Breast epithelium (tissue), 4 donors: ENCODE measurements around the gene MAST4. TPM values are rescaled to one million over a fixed set of nuclear protein-coding genes. Genes with fewer than 3 reads are reported as not detected.
A peak's percentile ranks its signal among the peaks of the same experiment; 100 is the strongest.

ENCODE experiments used
- DNase-seq, 2 donors: peaks; one replicate each; pipeline ENCODE4 v3.0.0-alpha.2; 2019; ENCODE audit warnings: low spot score in 2 of 2
- H3K27ac ChIP-seq, 2 donors: fragments of 200-600 bp; sonication (generic) in 1 of 2; one replicate each; pipeline ENCODE4 v1.5.1; 2016 to 2019; ENCODE audit warnings: mild to moderate bottlenecking in 1 of 2
- H3K27me3 ChIP-seq, 2 donors: fragments of 200-600 bp; sonication (generic) in 1 of 2; one replicate each; pipeline versions ENCODE4 v1.5.1 to v1.6.0; 2017 to 2019; ENCODE audit warnings: control low read depth in 1 of 2, mild to moderate bottlenecking in 1 of 2
- H3K36me3 ChIP-seq: fragments of 200-600 bp; one replicate; pipeline ENCODE4 v1.5.1; 2019
- H3K4me1 ChIP-seq, 2 donors: fragments of 200-600 bp; sonication (generic); one replicate each; pipeline ENCODE4 v1.5.1; 2016 to 2019; ENCODE audit warnings: control low read depth in 1 of 2
- H3K4me3 ChIP-seq, 3 donors: fragments of 200-600 bp; sonication (generic); 1 replicate in 2 of 3; 2 replicates in 1 of 3; pipeline ENCODE4 v1.5.1; 2016 to 2019; ENCODE audit warnings: mild to moderate bottlenecking in 3 of 3, moderate library complexity in 2 of 3
- H3K9me3 ChIP-seq, 2 donors: fragments of 200-600 bp; sonication (generic) in 1 of 2; one replicate each; pipeline ENCODE4 v1.5.1; 2016 to 2019; ENCODE audit warnings: control low read depth in 1 of 2
- CTCF ChIP-seq, 3 donors: fragments of 450-650 bp; IDR thresholded peaks; one replicate each; pipeline ENCODE4 v1.5.1; 2016 to 2017; ENCODE audit warnings: antibody characterized with exemption in 3 of 3, mild to moderate bottlenecking in 3 of 3, moderate library complexity in 3 of 3
- POLR2A ChIP-seq: fragments of 450-650 bp; IDR thresholded peaks from one replicate; pipeline ENCODE4 v1.6.1; 2016; ENCODE audit warnings: antibody characterized with exemption, mild to moderate bottlenecking, moderate library complexity
- POLR2AphosphoS5 ChIP-seq, 3 donors: sonication (generic); formaldehyde crosslinking; IDR thresholded peaks; one replicate each; pipeline ENCODE4 v1.6.1; 2017; ENCODE audit warnings: antibody characterized with exemption in 3 of 3
- intact Hi-C: fragments of 100-400 bp; cut with DNase I; formaldehyde crosslinking; loops from one replicate; pipeline ENCODE4 v1.15.1; 2023; ENCODE audit warnings: low total_unique reads
- total RNA-seq, 3 donors: library from RNA; depleted of rRNA; stranded (reverse); fragments of >200 nt; gene quantifications; one replicate each; pipeline ENCODE4 v1.1.0, GENCODE V29; 2016

Gene MAST4
- total RNA-seq, 3 donors from 2014 or later, result 28.0 to 61.5 (median 50.1) TPM

DNA sequence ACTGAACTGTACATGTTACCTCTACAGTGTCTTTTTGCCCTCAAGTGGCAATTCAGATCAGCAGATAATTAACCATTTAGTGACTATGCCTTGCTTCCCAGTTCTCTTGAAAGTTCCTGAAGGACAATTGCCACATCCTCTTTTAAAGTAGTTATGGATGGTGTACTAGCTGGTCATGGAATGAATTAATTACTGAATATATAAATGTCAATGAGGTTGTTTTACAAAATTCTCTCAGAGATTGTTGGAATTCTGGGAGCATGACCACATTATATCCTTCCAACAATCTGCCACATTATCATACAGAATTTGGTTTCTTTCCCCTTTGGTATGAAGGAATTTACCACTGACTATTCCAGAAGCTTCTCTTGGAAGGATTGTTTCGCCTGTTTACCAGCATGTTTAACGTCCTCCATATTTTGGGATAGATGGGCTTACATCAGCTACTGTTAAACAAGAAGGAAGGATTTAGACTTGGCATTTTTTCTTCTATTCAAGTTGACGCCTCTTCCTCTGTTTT is 424.0 kb downstream of the MAST4 start:
- intact Hi-C loops, result no loop called here
- no peak for DNase-seq
- Histone ChIP-seq H3K4me3 (no peak overlapping the region), H3K27ac (no peak overlapping the region), H3K36me3 (no peaks in the 10 kb centered on the region), H3K4me1 (no peaks in the 10 kb centered on the region), H3K27me3 (no peaks in the 10 kb centered on the region), H3K9me3 (no peaks in the 10 kb centered on the region)
- no peak for TF ChIP-seq CTCF (IDR thresholded peaks at IDR 0.05)
- no peak for TF ChIP-seq POLR2AphosphoS5 (IDR thresholded peaks at IDR 0.05)
- TF ChIP-seq POLR2A, result no peak

GRCh38 chr5:67021031-67021430 is 424.8 kb downstream of the MAST4 start:
- peak in 1 of 2 donors; percentile 55 for DNase-seq
- no peaks in the 10 kb centered on the region for H3K27me3 ChIP-seq
- TF ChIP-seq POLR2A, result no peak
- TF ChIP-seq POLR2AphosphoS5 (IDR thresholded peaks at IDR 0.05), result no peak
- TF ChIP-seq CTCF (IDR thresholded peaks at IDR 0.05), result no peak
- no peaks in the 10 kb centered on the region for H3K9me3 ChIP-seq
- no peak overlapping the region for H3K27ac ChIP-seq
- no peaks in the 10 kb centered on the region for H3K4me1 ChIP-seq
- H3K4me3 ChIP-seq, result no peak overlapping the region
- intact Hi-C loops, result no loop called here
- H3K36me3 ChIP-seq, result no peaks in the 10 kb centered on the region

DNA sequence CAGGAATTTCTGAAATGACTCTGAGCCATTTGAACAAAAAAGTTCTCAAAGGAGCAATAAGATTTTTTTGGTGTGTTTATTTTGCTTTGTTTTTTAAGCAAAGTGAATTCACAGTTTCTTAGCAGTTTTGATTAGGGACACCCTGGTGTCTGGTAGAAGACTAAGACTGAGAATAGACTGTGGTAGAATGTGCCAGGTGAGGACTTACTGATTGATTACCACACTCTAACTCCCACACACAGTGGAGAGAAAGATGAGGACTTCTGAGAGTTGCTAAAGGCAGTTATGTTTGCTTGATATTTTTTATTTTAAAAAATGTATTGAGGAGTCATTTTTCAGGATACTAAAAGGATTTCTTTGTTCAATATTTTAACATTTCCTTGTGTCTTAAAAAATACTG is 425.3 kb downstream of the MAST4 start:
- Histone ChIP-seq H3K27me3 (no peaks in the 10 kb centered on the region), H3K4me1 (no peaks in the 10 kb centered on the region), H3K36me3 (no peaks in the 10 kb centered on the region), H3K9me3 (no peaks in the 10 kb centered on the region), H3K4me3 (no peak overlapping the region), H3K27ac (peak overlapping the region in 1 of 2 donors; percentile 8)
- DNase-seq, result no peak
- intact Hi-C loops, result no loop called here
- TF ChIP-seq CTCF (IDR thresholded peaks at IDR 0.05) (no peak), POLR2A (no peak), POLR2AphosphoS5 (IDR thresholded peaks at IDR 0.05) (no peak)

GRCh38 chr5:67021962-67022361 is 425.8 kb downstream of the MAST4 start:
- Histone ChIP-seq H3K9me3 (no peaks in the 10 kb centered on the region), H3K4me1 (no peaks in the 10 kb centered on the region), H3K27ac (peak overlapping the region in 1 of 2 donors; percentile 8), H3K4me3 (no peak overlapping the region), H3K36me3 (no peaks in the 10 kb centered on the region), H3K27me3 (no peaks in the 10 kb centered on the region)
- no peak for DNase-seq
- intact Hi-C loops, result no loop called here
- TF ChIP-seq POLR2AphosphoS5 (IDR thresholded peaks at IDR 0.05), result no peak
- TF ChIP-seq POLR2A, result no peak
- no peak for TF ChIP-seq CTCF (IDR thresholded peaks at IDR 0.05)

GRCh38 chr5:67025457-67025856 is 429.3 kb downstream of the MAST4 start:
- no peak overlapping the region for H3K4me3 ChIP-seq
- no peaks in the 10 kb centered on the region for H3K9me3 ChIP-seq
- no peak overlapping the region for H3K27ac ChIP-seq
- no peaks in the 10 kb centered on the region for H3K27me3 ChIP-seq
- TF ChIP-seq CTCF (IDR thresholded peaks at IDR 0.05) (no peak), POLR2AphosphoS5 (IDR thresholded peaks at IDR 0.05) (no peak), POLR2A (no peak)
- no peaks in the 10 kb centered on the region for H3K4me1 ChIP-seq
- no peaks in the 10 kb centered on the region for H3K36me3 ChIP-seq
- intact Hi-C loops, result no loop called here
- no peak for DNase-seq
